HepG2 (cell line): ENCODE measurements around the gene HELZ2. TPM values are rescaled to one million over a fixed set of nuclear protein-coding genes. Genes with fewer than 3 reads are reported as not detected.

Experiments used
- ATAD3A ChIP-seq: sonication (generic); formaldehyde crosslinking; IDR thresholded peaks from 2 replicates; pipeline ENCODE4 v1.4.0; 2020; ENCODE audit warnings: missing genetic modification reagents
- ATM ChIP-seq: fragments of 450-650 bp; IDR thresholded peaks from 2 replicates; pipeline ENCODE4 v1.7.1; 2017; ENCODE audit warnings: mild to moderate bottlenecking, borderline replicate concordance
- JDP2 ChIP-seq: sonication (generic); formaldehyde crosslinking; IDR thresholded peaks from 2 replicates; pipeline ENCODE4 v1.8.1; 2022; ENCODE audit warnings: missing genetic modification reagents, borderline replicate concordance
- KLF6 ChIP-seq: IDR thresholded peaks from 2 replicates; pipeline ENCODE4 v1.8.0; 2016; ENCODE audit warnings: missing biosample characterization, missing genetic modification reagents
- MED1 ChIP-seq: sonication (generic); formaldehyde crosslinking; IDR thresholded peaks from 2 replicates; pipeline ENCODE4 v1.4.0; 2020; ENCODE audit warnings: missing genetic modification reagents
- NFATC3 ChIP-seq: sonication (generic); formaldehyde crosslinking; IDR thresholded peaks from 2 replicates; pipeline ENCODE4 v1.5.1; 2020; ENCODE audit warnings: mild to moderate bottlenecking, missing genetic modification reagents
- NFRKB ChIP-seq: fragments of 450-650 bp; IDR thresholded peaks from 2 replicates; pipeline ENCODE4 v1.6.1; 2017
- SETDB1 ChIP-seq: sonication (generic); formaldehyde crosslinking; IDR thresholded peaks from 2 replicates; pipeline ENCODE4 v1.5.1; 2020; ENCODE audit warnings: missing genetic modification reagents, mild to moderate bottlenecking, borderline replicate concordance
- SMARCE1 ChIP-seq: fragments of 450-650 bp; IDR thresholded peaks from 2 replicates; pipeline ENCODE4 v1.6.1; 2017; ENCODE audit warnings: borderline replicate concordance
- SOX5 ChIP-seq: IDR thresholded peaks from 2 replicates; pipeline ENCODE4 v1.6.1; 2016; ENCODE audit warnings: borderline replicate concordance
- SP140L ChIP-seq: sonication (generic); formaldehyde crosslinking; IDR thresholded peaks from 2 replicates; pipeline ENCODE4 v1.4.0; 2020; ENCODE audit warnings: missing genetic modification reagents, borderline replicate concordance
- TEAD3 ChIP-seq: optimal IDR thresholded peaks from 2 replicates; pipeline ENCODE3; 2016; ENCODE audit warnings: borderline replicate concordance
- ZNF124 ChIP-seq: sonication (generic); formaldehyde crosslinking; IDR thresholded peaks from 2 replicates; pipeline ENCODE4 v1.4.0; 2020; ENCODE audit warnings: missing genetic modification reagents
- ZNF234 ChIP-seq: sonication (generic); formaldehyde crosslinking; conservative IDR thresholded peaks from 2 replicates; pipeline ENCODE4 v1.5.1; 2020; ENCODE audit warnings: mild to moderate bottlenecking, missing genetic modification reagents
- ZNF30 ChIP-seq: sonication (generic); formaldehyde crosslinking; IDR thresholded peaks from 2 replicates; pipeline ENCODE4 v1.5.0; 2020; ENCODE audit warnings: mild to moderate bottlenecking, missing genetic modification reagents
- ZNF468 ChIP-seq: sonication (generic); formaldehyde crosslinking; IDR thresholded peaks from 2 replicates; pipeline ENCODE4 v1.8.0; 2022; ENCODE audit warnings: mild to moderate bottlenecking, moderate library complexity, missing genetic modification reagents
- ZNF614 ChIP-seq: IDR thresholded peaks from 2 replicates; pipeline ENCODE4 v1.6.1; 2018; ENCODE audit warnings: missing biosample characterization, missing genetic modification reagents, inconsistent platforms, borderline replicate concordance
- ZNF720 ChIP-seq: sonication (generic); formaldehyde crosslinking; IDR thresholded peaks from 2 replicates; pipeline ENCODE4 v1.4.0; 2020; ENCODE audit warnings: missing genetic modification reagents
- ZNF776 ChIP-seq: sonication (generic); formaldehyde crosslinking; IDR thresholded peaks from 2 replicates; pipeline ENCODE4 v1.4.0; 2020; ENCODE audit warnings: mild to moderate bottlenecking, missing genetic modification reagents
- ZNF792 ChIP-seq: IDR thresholded peaks from 2 replicates; pipeline ENCODE4 v1.6.1; 2016
- polyA plus RNA-seq, 8 experiments: library from polyadenylated mRNA; depleted of rRNA in 3 of 8; stranded (reverse) in 7 of 8; unstranded in 1 of 8; fragments of >200 nt; fragmentation: Illumina TruSeq in 4 of 8; extraction: Trizol in 4 of 8; gene quantifications; 2 replicates each; pipeline versions ENCODE4 v1.2.1 to v1.2.3, GENCODE V29; 2011 to 2016; ENCODE audit warnings: low read depth in 4 of 8, missing spikeins in 1 of 8, mixed read lengths in 1 of 8; ENCODE audit not compliant: insufficient read depth in 1 of 8
- total RNA-seq, 5 experiments: library from RNA; depleted of rRNA; stranded (reverse); fragments of >200 nt; fragmentation: Illumina TruSeq; extraction: Trizol; gene quantifications; 2 replicates each; pipeline ENCODE4 v1.2.3, GENCODE V29; 2016; ENCODE audit warnings: low read depth in 1 of 5
- TF ChIP-seq, protein P1 (sequence below): IDR thresholded peaks from 2 replicates; pipeline ENCODE4 v1.6.1; 2016; ENCODE audit warnings: mild to moderate bottlenecking, missing biosample characterization, missing genetic modification reagents
- TF ChIP-seq, protein P2 (sequence below): sonication (generic); formaldehyde crosslinking; IDR thresholded peaks from 2 replicates; pipeline ENCODE4 v1.4.0; 2020; ENCODE audit warnings: mild to moderate bottlenecking, missing genetic modification reagents
- TF ChIP-seq, protein P3 (sequence below): sonication (generic); formaldehyde crosslinking; IDR thresholded peaks from 2 replicates; pipeline ENCODE4 v1.9.0; 2021; ENCODE audit warnings: missing genetic modification reagents, borderline replicate concordance
- TF ChIP-seq, protein P4 (sequence below): sonication (generic); formaldehyde crosslinking; IDR thresholded peaks from 2 replicates; pipeline ENCODE4 v1.5.0; 2020; ENCODE audit warnings: mild to moderate bottlenecking, missing genetic modification reagents

The HELZ2 gene
- total and polyA plus RNA-seq, 2 of the 13 experiments (the other 11 are each of a cell fraction or from before 2014, with no cell fraction given): 9.6 to 10.1 TPM

DNA sequence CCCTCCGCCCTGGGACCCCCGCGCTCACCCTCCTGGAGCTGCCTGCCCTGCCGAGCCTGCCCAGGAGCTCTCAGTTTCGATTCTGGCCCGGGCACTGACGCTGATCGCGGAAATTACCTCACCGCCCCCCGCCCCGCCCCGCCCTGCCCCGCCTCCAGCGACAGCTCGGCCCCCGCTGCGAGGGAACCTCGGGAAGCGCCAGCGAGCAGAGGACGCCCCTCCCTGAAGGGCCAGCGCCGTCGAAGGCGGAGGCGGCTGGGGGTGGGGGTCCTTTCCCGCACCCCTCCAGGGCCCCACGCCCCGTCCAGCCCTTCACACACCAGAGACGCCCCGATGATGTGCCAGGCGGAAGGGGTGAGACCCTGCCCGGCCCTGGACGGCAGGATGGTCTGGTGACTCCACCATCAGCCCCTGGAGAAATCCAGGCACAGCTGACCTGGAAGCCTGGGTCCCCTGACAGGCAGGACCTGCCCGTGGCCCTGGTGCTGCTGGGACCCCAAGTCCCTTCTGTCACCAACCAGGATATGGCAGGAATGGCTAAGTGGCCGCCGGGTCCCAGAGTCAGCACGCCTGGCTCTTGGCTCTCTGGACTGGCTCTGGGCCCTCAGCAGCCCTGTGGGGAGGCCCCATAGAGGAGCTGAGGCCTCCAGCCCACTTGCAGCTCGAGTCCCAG is at the start of gene HELZ2 (continued):
- 0 out of 2 replicates have a peak, but pooled peaks have one; percentile 56 for TF ChIP-seq ZNF234 (CRISPR knock-in tag)
- TF ChIP-seq, protein P1, sequence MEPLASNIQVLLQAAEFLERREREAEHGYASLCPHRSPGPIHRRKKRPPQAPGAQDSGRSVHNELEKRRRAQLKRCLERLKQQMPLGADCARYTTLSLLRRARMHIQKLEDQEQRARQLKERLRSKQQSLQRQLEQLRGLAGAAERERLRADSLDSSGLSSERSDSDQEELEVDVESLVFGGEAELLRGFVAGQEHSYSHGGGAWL (CRISPR knock-in tag): peak; percentile 82
- TF ChIP-seq TEAD3: peak; percentile 56
- TF ChIP-seq ZNF792 (CRISPR knock-in tag): 0 out of 2 replicates have a peak, but pooled peaks have one; percentile 31
- TF ChIP-seq, protein P2, sequence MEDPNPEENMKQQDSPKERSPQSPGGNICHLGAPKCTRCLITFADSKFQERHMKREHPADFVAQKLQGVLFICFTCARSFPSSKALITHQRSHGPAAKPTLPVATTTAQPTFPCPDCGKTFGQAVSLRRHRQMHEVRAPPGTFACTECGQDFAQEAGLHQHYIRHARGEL: no peak
- TF ChIP-seq MED1 (CRISPR knock-in tag): peak; percentile 65
- no peak for TF ChIP-seq ZNF30 (CRISPR knock-in tag)
- TF ChIP-seq, protein P3, sequence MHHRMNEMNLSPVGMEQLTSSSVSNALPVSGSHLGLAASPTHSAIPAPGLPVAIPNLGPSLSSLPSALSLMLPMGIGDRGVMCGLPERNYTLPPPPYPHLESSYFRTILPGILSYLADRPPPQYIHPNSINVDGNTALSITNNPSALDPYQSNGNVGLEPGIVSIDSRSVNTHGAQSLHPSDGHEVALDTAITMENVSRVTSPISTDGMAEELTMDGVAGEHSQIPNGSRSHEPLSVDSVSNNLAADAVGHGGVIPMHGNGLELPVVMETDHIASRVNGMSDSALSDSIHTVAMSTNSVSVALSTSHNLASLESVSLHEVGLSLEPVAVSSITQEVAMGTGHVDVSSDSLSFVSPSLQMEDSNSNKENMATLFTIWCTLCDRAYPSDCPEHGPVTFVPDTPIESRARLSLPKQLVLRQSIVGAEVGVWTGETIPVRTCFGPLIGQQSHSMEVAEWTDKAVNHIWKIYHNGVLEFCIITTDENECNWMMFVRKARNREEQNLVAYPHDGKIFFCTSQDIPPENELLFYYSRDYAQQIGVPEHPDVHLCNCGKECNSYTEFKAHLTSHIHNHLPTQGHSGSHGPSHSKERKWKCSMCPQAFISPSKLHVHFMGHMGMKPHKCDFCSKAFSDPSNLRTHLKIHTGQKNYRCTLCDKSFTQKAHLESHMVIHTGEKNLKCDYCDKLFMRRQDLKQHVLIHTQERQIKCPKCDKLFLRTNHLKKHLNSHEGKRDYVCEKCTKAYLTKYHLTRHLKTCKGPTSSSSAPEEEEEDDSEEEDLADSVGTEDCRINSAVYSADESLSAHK (CRISPR knock-in tag): no peak
- no peak for TF ChIP-seq ZNF720
- peak; percentile 78; the same call in 1 of the 2 replicates for TF ChIP-seq ZNF776
- TF ChIP-seq SETDB1 (CRISPR knock-in tag): no peak
- TF ChIP-seq ZNF124 (CRISPR knock-in tag): peak; percentile 51; the same call in 1 of the 2 replicates
- TF ChIP-seq ZNF614: no peak
- no peak for TF ChIP-seq NFRKB
- TF ChIP-seq KLF6 (CRISPR knock-in tag): no peak
- no peak for TF ChIP-seq SOX5 (CRISPR knock-in tag)
- no peak for TF ChIP-seq ATM
- TF ChIP-seq SMARCE1: no peak
- TF ChIP-seq, protein P4, sequence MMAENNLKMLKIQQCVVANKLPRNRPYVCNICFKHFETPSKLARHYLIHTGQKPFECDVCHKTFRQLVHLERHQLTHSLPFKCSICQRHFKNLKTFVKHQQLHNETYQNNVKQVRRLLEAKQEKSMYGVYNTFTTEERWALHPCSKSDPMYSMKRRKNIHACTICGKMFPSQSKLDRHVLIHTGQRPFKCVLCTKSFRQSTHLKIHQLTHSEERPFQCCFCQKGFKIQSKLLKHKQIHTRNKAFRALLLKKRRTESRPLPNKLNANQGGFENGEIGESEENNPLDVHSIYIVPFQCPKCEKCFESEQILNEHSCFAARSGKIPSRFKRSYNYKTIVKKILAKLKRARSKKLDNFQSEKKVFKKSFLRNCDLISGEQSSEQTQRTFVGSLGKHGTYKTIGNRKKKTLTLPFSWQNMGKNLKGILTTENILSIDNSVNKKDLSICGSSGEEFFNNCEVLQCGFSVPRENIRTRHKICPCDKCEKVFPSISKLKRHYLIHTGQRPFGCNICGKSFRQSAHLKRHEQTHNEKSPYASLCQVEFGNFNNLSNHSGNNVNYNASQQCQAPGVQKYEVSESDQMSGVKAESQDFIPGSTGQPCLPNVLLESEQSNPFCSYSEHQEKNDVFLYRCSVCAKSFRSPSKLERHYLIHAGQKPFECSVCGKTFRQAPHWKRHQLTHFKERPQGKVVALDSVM: no peak
- no peak for TF ChIP-seq ATAD3A (CRISPR knock-in tag)
- TF ChIP-seq SP140L (CRISPR knock-in tag): no peak
- no peak for TF ChIP-seq JDP2 (CRISPR knock-in tag)
- no peak for TF ChIP-seq ZNF468 (CRISPR knock-in tag)
- TF ChIP-seq NFATC3: no peak
